ENCODE measurements around the gene DNAH9. TPM values are rescaled to one million over a fixed set of nuclear protein-coding genes. Genes with fewer than 3 reads are reported as not detected.

Gene DNAH9
- polyA plus RNA-seq, 2 of the 4 experiments (the other 2 are of a cell fraction): 0.03 to 0.04 TPM

DNA sequence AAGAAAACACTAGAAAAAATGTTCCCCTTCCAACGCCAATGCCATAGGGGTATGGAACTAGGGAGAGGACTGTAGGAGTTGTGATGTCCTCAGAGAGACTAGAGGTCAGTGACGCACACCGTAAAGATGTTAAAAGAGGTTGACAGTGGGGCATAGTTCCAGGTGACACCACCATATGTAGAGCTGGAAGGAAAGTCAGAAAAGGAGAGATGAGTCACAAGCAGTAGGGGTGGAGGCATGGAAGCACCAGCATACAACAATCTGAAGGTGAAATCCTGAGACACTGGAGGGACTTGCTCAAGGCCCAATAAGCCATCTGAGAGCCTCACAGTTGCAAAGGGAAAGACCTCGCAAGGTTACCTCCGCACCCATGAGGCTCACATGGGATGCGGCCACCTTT, 323.0 kb downstream of the DNAH9 start (continued):
- TF ChIP-seq, protein P1, sequence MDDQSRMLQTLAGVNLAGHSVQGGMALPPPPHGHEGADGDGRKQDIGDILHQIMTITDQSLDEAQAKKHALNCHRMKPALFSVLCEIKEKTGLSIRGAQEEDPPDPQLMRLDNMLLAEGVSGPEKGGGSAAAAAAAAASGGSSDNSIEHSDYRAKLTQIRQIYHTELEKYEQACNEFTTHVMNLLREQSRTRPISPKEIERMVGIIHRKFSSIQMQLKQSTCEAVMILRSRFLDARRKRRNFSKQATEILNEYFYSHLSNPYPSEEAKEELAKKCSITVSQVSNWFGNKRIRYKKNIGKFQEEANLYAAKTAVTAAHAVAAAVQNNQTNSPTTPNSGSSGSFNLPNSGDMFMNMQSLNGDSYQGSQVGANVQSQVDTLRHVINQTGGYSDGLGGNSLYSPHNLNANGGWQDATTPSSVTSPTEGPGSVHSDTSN (IDR thresholded peaks at IDR 0.05): no peak
- TF ChIP-seq CHD4 (IDR thresholded peaks at IDR 0.05; ENCODE audit: borderline replicate concordance) (no peak), EHMT2 (IDR thresholded peaks at IDR 0.05; ENCODE audit: low read depth) (no peak), HEYL (CRISPR knock-in tag; IDR thresholded peaks at IDR 0.05) (no peak), PHF8 (IDR thresholded peaks at IDR 0.05; ENCODE audit: borderline replicate concordance, low read depth) (no peak)
- TF ChIP-seq, protein P2, sequence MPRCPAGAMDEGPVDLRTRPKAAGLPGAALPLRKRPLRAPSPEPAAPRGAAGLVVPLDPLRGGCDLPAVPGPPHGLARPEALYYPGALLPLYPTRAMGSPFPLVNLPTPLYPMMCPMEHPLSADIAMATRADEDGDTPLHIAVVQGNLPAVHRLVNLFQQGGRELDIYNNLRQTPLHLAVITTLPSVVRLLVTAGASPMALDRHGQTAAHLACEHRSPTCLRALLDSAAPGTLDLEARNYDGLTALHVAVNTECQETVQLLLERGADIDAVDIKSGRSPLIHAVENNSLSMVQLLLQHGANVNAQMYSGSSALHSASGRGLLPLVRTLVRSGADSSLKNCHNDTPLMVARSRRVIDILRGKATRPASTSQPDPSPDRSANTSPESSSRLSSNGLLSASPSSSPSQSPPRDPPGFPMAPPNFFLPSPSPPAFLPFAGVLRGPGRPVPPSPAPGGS (IDR thresholded peaks at IDR 0.05): no peak

DNA sequence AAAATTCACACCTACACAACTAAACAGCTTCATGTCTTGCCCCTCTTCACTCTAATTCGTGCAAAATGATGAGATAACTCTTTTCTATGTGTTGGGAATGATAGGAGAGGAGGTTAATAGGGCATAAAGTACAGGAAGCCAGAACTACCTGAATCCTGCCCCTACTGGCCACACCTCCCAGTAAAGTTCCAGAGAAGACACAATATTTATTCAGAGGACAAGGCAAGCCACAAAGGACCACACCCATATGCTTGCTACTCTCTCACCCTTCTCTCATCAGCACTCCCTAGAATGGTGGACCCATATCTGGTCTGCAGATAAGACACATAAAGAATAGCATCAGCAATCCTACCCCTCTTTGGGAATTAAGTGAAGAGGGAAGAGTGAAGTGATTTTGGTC, 324.4 kb downstream of the DNAH9 start:
- CTCF ChIA-PET: interaction anchor here (7.3 kb wide), 1 partner anchor 14 kb away, joined by 39 read pairs; no protein-coding TSS in a partner anchor
- Histone ChIP-seq H3K4me2 (no peak overlapping the region), H3K4me3 (no peak overlapping the region), H3K9me3 (peaks cover 4% of the 10 kb centered on the region; the same call in 1 of the 3 replicates), H3K27ac (no peak overlapping the region), H3K4me1 (peaks cover 3% of the 10 kb centered on the region; the same call in 1 of the 3 replicates)
- WGBS (ENCODE audit: missing lambda C conversion rate): 7% methylated on average over 1 of the region's 1 CpG
- no peak for ATAC-seq
- no peak for FAIRE-seq
- TF ChIP-seq TFCP2L1 (CRISPR knock-in tag; IDR thresholded peaks at IDR 0.05) (no peak), CBX2 (IDR thresholded peaks at IDR 0.05; ENCODE audit: borderline replicate concordance, low read depth) (no peak), HOXA7 (CRISPR knock-in tag; IDR thresholded peaks at IDR 0.05) (no peak), RNF2 (IDR thresholded peaks at IDR 0.05; ENCODE audit: borderline replicate concordance, low read depth) (no peak), POLR2AphosphoS2 (conservative IDR thresholded peaks at IDR 0.05; ENCODE audit: low read length) (no peak), SMC3 (IDR thresholded peaks at IDR 0.05) (no peak), EP300 (IDR thresholded peaks at IDR 0.05) (no peak)
- TF ChIP-seq, protein P3, sequence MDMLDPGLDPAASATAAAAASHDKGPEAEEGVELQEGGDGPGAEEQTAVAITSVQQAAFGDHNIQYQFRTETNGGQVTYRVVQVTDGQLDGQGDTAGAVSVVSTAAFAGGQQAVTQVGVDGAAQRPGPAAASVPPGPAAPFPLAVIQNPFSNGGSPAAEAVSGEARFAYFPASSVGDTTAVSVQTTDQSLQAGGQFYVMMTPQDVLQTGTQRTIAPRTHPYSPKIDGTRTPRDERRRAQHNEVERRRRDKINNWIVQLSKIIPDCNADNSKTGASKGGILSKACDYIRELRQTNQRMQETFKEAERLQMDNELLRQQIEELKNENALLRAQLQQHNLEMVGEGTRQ (IDR thresholded peaks at IDR 0.05): no peak
- TF ChIP-seq, protein P4, sequence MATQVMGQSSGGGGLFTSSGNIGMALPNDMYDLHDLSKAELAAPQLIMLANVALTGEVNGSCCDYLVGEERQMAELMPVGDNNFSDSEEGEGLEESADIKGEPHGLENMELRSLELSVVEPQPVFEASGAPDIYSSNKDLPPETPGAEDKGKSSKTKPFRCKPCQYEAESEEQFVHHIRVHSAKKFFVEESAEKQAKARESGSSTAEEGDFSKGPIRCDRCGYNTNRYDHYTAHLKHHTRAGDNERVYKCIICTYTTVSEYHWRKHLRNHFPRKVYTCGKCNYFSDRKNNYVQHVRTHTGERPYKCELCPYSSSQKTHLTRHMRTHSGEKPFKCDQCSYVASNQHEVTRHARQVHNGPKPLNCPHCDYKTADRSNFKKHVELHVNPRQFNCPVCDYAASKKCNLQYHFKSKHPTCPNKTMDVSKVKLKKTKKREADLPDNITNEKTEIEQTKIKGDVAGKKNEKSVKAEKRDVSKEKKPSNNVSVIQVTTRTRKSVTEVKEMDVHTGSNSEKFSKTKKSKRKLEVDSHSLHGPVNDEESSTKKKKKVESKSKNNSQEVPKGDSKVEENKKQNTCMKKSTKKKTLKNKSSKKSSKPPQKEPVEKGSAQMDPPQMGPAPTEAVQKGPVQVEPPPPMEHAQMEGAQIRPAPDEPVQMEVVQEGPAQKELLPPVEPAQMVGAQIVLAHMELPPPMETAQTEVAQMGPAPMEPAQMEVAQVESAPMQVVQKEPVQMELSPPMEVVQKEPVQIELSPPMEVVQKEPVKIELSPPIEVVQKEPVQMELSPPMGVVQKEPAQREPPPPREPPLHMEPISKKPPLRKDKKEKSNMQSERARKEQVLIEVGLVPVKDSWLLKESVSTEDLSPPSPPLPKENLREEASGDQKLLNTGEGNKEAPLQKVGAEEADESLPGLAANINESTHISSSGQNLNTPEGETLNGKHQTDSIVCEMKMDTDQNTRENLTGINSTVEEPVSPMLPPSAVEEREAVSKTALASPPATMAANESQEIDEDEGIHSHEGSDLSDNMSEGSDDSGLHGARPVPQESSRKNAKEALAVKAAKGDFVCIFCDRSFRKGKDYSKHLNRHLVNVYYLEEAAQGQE (IDR thresholded peaks at IDR 0.05): no peak
- no peak for DNase-seq (ENCODE audit: low read depth in 1 of 2, low spot score in 1 of 2)
- POLR2A ChIA-PET: no interaction called here

DNA sequence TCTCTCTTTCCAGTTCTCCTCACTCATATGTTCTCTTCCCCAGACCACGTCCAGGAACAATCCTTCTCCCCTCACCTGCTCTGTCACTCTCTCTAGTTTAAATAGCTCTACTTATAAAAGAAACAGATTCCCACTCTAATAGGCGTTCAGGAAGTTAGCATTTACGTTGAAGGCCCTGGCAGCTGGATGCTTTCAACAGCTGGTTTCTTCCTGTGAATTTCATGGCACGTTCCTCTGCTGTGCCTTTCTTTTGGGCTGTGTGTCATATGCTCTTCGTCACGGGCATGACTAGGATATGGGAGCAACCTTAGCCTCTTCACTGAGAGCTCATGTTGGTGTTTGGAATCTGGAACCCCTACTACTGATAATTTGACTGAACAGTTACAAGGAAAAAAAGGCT, 325.8 kb downstream of the DNAH9 start:
- no peak overlapping the region for H3K4me3 ChIP-seq
- FAIRE-seq: no peak
- ChIA-PET POLR2A (no interaction called here), CTCF (interaction anchor here (0.6 to 7.3 kb wide), 5 partner anchors 12 to 1079 kb away, joined by 3 to 39 read pairs (median 3); no protein-coding TSS in a partner anchor)
- no peak overlapping the region for H3K4me2 ChIP-seq
- WGBS (ENCODE audit: missing lambda C conversion rate): 23% methylated on average over 6 of the region's 6 CpGs
- no peak overlapping the region for H3K27ac ChIP-seq
- H3K4me1 ChIP-seq: peaks cover 3% of the 10 kb centered on the region; the same call in 1 of the 3 replicates
- peaks cover 4% of the 10 kb centered on the region; the same call in 1 of the 3 replicates for H3K9me3 ChIP-seq
- DNase-seq (ENCODE audit: low read depth in 1 of 2, low spot score in 1 of 2): no peak
- ATAC-seq: no peak
- TF ChIP-seq ZC3H11A (IDR thresholded peaks at IDR 0.05) (no peak), RARB (CRISPR knock-in tag; IDR thresholded peaks at IDR 0.05) (no peak), SMC3 (IDR thresholded peaks at IDR 0.05) (no peak), RFX5 (IDR thresholded peaks at IDR 0.05) (no peak), ZSCAN20 (CRISPR knock-in tag; IDR thresholded peaks at IDR 0.05) (no peak), MAZ (IDR thresholded peaks at IDR 0.05; ENCODE audit: borderline replicate concordance, low read depth, low read length) (no peak)
- TF ChIP-seq, protein P4 (IDR thresholded peaks at IDR 0.05): no peak
- TF ChIP-seq, protein P1 (IDR thresholded peaks at IDR 0.05): no peak
- TF ChIP-seq, protein P5, sequence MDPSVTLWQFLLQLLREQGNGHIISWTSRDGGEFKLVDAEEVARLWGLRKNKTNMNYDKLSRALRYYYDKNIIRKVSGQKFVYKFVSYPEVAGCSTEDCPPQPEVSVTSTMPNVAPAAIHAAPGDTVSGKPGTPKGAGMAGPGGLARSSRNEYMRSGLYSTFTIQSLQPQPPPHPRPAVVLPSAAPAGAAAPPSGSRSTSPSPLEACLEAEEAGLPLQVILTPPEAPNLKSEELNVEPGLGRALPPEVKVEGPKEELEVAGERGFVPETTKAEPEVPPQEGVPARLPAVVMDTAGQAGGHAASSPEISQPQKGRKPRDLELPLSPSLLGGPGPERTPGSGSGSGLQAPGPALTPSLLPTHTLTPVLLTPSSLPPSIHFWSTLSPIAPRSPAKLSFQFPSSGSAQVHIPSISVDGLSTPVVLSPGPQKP (IDR thresholded peaks at IDR 0.05; ENCODE audit: low read depth, low read length): no peak
